Measurements from ENCODE around the gene LNP1.

LNP1 gene

DNA sequence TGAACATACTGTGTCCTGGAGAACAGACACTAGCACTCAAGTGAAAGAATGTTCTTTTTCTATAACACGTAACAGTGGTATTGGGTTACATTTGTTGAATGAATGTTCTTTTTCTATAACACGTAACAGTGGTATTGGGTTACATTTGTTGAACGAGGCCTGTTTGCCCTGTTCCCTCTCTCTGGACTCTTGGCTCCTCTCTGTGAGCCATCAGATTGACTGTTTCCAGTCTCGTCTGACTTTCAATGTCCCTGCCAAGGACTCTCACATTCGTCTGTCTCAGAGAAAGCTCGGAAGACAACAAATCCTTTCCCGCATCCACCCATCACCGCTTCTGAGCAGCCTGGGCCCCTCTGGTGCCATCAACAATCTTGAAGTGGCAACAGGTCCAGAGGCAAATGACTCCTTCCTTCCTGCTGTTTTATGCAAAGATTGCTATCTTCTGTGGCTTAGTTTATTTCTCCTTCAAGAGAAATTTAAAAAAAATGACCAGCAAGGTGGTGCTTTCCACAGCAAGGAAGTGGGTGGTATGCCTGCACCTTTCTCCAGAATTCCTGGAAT, 99.1 kb downstream of the LNP1 start:
- TF ChIP-seq, protein P1, sequence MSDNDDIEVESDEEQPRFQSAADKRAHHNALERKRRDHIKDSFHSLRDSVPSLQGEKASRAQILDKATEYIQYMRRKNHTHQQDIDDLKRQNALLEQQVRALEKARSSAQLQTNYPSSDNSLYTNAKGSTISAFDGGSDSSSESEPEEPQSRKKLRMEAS (IDR thresholded peaks at IDR 0.05; ENCODE audit: low read depth, low read length), result no peak
- TF ChIP-seq, protein P2, sequence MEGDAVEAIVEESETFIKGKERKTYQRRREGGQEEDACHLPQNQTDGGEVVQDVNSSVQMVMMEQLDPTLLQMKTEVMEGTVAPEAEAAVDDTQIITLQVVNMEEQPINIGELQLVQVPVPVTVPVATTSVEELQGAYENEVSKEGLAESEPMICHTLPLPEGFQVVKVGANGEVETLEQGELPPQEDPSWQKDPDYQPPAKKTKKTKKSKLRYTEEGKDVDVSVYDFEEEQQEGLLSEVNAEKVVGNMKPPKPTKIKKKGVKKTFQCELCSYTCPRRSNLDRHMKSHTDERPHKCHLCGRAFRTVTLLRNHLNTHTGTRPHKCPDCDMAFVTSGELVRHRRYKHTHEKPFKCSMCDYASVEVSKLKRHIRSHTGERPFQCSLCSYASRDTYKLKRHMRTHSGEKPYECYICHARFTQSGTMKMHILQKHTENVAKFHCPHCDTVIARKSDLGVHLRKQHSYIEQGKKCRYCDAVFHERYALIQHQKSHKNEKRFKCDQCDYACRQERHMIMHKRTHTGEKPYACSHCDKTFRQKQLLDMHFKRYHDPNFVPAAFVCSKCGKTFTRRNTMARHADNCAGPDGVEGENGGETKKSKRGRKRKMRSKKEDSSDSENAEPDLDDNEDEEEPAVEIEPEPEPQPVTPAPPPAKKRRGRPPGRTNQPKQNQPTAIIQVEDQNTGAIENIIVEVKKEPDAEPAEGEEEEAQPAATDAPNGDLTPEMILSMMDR (IDR thresholded peaks at IDR 0.05; ENCODE audit: low read depth, low read length), result no peak
- TF ChIP-seq POLR2A (IDR thresholded peaks at IDR 0.05; ENCODE audit: extremely low read depth, insufficient read length), result no peak
- TF ChIP-seq MYC (IDR thresholded peaks at IDR 0.05; ENCODE audit: low read depth, low read length), result no peak
- no peak for DNase-seq (ENCODE audit: low read depth)
- H3K4me3 ChIP-seq (ENCODE audit: low read depth, low read length), result no peak overlapping the region

- DNase-seq (ENCODE audit: low read depth), result no peak
- TF ChIP-seq POLR2A (IDR thresholded peaks at IDR 0.05; ENCODE audit: extremely low read depth, insufficient read length) (no peak), MYC (IDR thresholded peaks at IDR 0.05; ENCODE audit: low read depth, low read length) (no peak)
- TF ChIP-seq, protein P1 (IDR thresholded peaks at IDR 0.05; ENCODE audit: low read depth, low read length), result no peak
- TF ChIP-seq, protein P2 (IDR thresholded peaks at IDR 0.05; ENCODE audit: low read depth, low read length), result no peak
- no peak overlapping the region for H3K4me3 ChIP-seq (ENCODE audit: low read depth, low read length)
Measured at GRCh38 chr3:100503448-100503847, 102.1 kb downstream of the LNP1 start.
